H1 (cell line): ENCODE data around the gene SEC14L6. TPM values are rescaled to one million over a fixed set of nuclear protein-coding genes. Genes with fewer than 3 reads are reported as not detected.

Experiments
- CTCF ChIA-PET: fragments of 300-600 bp; sonication (Branson Sonifier 250); formaldehyde crosslinking; loops from one replicate; lab custom pipeline; 2021; ENCODE audit not compliant: partially characterized antibody; lab: Charles Lee
- POLR2A ChIA-PET: fragments of 300-600 bp; sonication (Branson Sonifier 250); formaldehyde crosslinking; loops from one replicate; lab custom pipeline; 2021; ENCODE audit warnings: inconsistent platforms; ENCODE audit not compliant: partially characterized antibody; lab: Charles Lee
- DNase-seq, 2 experiments: peaks; one replicate each; pipeline versions ENCODE4 v3.0.0 to v3.0.0-alpha.2; 2010 to 2022; ENCODE audit warnings: low spot score in 2 of 2, low read depth in 1 of 2, mixed read lengths in 1 of 2
- FAIRE-seq: peaks from 2 replicates; lab custom pipeline; 2011; peaks lifted over from hg19 to GRCh38; lab: Jason Lieb, UNC
- H2AFZ ChIP-seq: 2 replicates; pipeline ENCODE4 v1.8.1; 2012; ENCODE audit warnings: low read length, inconsistent platforms
- H2AK5ac ChIP-seq: 2 replicates; pipeline ENCODE4 v1.6.1; 2013; ENCODE audit warnings: low read depth, low read length
- H2BK120ac ChIP-seq: replicated peaks from 2 replicates; pipeline ENCODE3; 2013; ENCODE audit warnings: low read depth, low read length, inconsistent platforms
- H2BK12ac ChIP-seq: 2 replicates; pipeline ENCODE4 v1.6.1; 2013; ENCODE audit warnings: low read depth, low read length
- H2BK15ac ChIP-seq: 2 replicates; pipeline ENCODE4 v1.6.1; 2013; ENCODE audit warnings: low read length
- H2BK20ac ChIP-seq: 2 replicates; pipeline ENCODE4 v1.6.1; 2013; ENCODE audit warnings: low read length
- H2BK5ac ChIP-seq: 2 replicates; pipeline ENCODE4 v1.6.1; 2013; ENCODE audit warnings: low read depth, low read length
- H3K14ac ChIP-seq: 2 replicates; pipeline ENCODE4 v1.6.1; 2013; ENCODE audit warnings: inconsistent platforms; ENCODE audit not compliant: insufficient read length
- H3K18ac ChIP-seq: 2 replicates; pipeline ENCODE4 v1.6.1; 2013; ENCODE audit warnings: low read length; ENCODE audit errors: extremely low read depth
- H3K23ac ChIP-seq: 2 replicates; pipeline ENCODE4 v1.6.1; 2013; ENCODE audit warnings: inconsistent platforms; ENCODE audit not compliant: insufficient read length
- H3K23me2 ChIP-seq: 2 replicates; pipeline ENCODE4 v1.6.1; 2013; ENCODE audit warnings: low read depth, low read length
- H3K27ac ChIP-seq: 2 replicates; pipeline ENCODE4 v1.6.1; 2011; ENCODE audit warnings: low read depth, low read length, inconsistent platforms
- H3K27me3 ChIP-seq, 4 experiments: replicated peaks in 1 of 4; 1 replicate in 1 of 4; 2 replicates in 3 of 4; pipeline versions ENCODE4 v1.6.1 to v1.8.1; 2011 to 2013; ENCODE audit warnings: low read length in 3 of 4, mild to moderate bottlenecking in 3 of 4, inconsistent platforms in 2 of 4, mixed read lengths in 2 of 4, moderate library complexity in 1 of 4; ENCODE audit not compliant: control insufficient read depth in 3 of 4, insufficient read depth in 3 of 4; ENCODE audit errors: extremely low read depth in 1 of 4
- H3K36me3 ChIP-seq, 4 experiments: 2 replicates each; pipeline versions ENCODE4 v1.6.1 to v1.8.1; 2011 to 2013; ENCODE audit warnings: mild to moderate bottlenecking in 4 of 4, low read length in 3 of 4, moderate library complexity in 2 of 4, control low read depth in 1 of 4, inconsistent platforms in 1 of 4; ENCODE audit not compliant: insufficient read depth in 4 of 4, control insufficient read depth in 2 of 4
- H3K4ac ChIP-seq: replicated peaks from 2 replicates; pipeline ENCODE3; 2013; ENCODE audit warnings: low read length, low read depth, mixed read lengths, inconsistent platforms; ENCODE audit not compliant: insufficient read length
- H3K4me1 ChIP-seq, 4 experiments: replicated peaks in 1 of 4; 1 replicate in 1 of 4; 2 replicates in 3 of 4; pipeline versions ENCODE4 v1.6.1 to v1.8.1; 2011 to 2013; ENCODE audit warnings: low read length in 3 of 4, inconsistent platforms in 2 of 4, mixed read lengths in 1 of 4; ENCODE audit not compliant: insufficient read depth in 4 of 4, control insufficient read depth in 3 of 4
- H3K4me2 ChIP-seq, 2 experiments: 2 replicates each; pipeline versions ENCODE4 v1.6.1 to v1.8.1; 2011 to 2013; ENCODE audit warnings: low read depth in 2 of 2, low read length in 2 of 2, control low read depth in 1 of 2, inconsistent platforms in 1 of 2, mild to moderate bottlenecking in 1 of 2; ENCODE audit not compliant: insufficient read depth in 1 of 2
- H3K4me3 ChIP-seq, 4 experiments: fragments of 200-600, 300-600 bp in 1 of 4; sonication (generic), shearing (Covaris generic), sonication (Bioruptor Twin) in 1 of 4; 2 replicates each; pipeline versions ENCODE4 v1.5.1 to v1.8.1; 2011 to 2016; ENCODE audit warnings: low read length in 4 of 4, low read depth in 3 of 4, control low read depth in 2 of 4, inconsistent platforms in 2 of 4, mild to moderate bottlenecking in 2 of 4, mixed read lengths in 1 of 4, moderate library complexity in 1 of 4; ENCODE audit not compliant: insufficient read depth in 2 of 4; ENCODE audit errors: extremely low read depth in 1 of 4
- H3K56ac ChIP-seq: replicated peaks from 2 replicates; pipeline ENCODE3; 2013; ENCODE audit warnings: low read depth, mild to moderate bottlenecking, mixed read lengths, low read length, inconsistent platforms; ENCODE audit not compliant: insufficient read length
- H3K79me1 ChIP-seq: 2 replicates; pipeline ENCODE4 v1.6.1; 2013; ENCODE audit warnings: low read depth, low read length, control low read depth
- H3K79me2 ChIP-seq, 2 experiments: 2 replicates each; pipeline versions ENCODE4 v1.6.1 to v1.8.1; 2012 to 2013; ENCODE audit warnings: low read length in 2 of 2, mild to moderate bottlenecking in 2 of 2, inconsistent platforms in 1 of 2; ENCODE audit not compliant: insufficient read depth in 2 of 2, control insufficient read depth in 1 of 2
- H3K9ac ChIP-seq, 4 experiments: replicated peaks in 1 of 4; 1 replicate in 1 of 4; 2 replicates in 3 of 4; pipeline versions ENCODE4 v1.6.1 to v1.8.1; 2011 to 2013; ENCODE audit warnings: low read depth in 3 of 4, low read length in 3 of 4, control low read depth in 2 of 4, mild to moderate bottlenecking in 2 of 4, moderate library complexity in 2 of 4, inconsistent platforms in 1 of 4; ENCODE audit errors: extremely low read depth in 1 of 4
- H3K9me3 ChIP-seq, 2 experiments: 2 replicates each; pipeline versions ENCODE4 v1.6.1 to v1.8.1; 2012 to 2013; ENCODE audit warnings: mild to moderate bottlenecking in 2 of 2, moderate library complexity in 2 of 2, control low read depth in 1 of 2, inconsistent platforms in 1 of 2, low read depth in 1 of 2, low read length in 1 of 2, mixed read lengths in 1 of 2; ENCODE audit not compliant: insufficient read depth in 2 of 2
- H4K20me1 ChIP-seq, 2 experiments: replicated peaks in 1 of 2; 2 replicates each; pipeline versions ENCODE3 to v1.8.1; 2011 to 2013; ENCODE audit warnings: inconsistent platforms in 2 of 2, low read length in 2 of 2, mild to moderate bottlenecking in 1 of 2; ENCODE audit not compliant: insufficient read depth in 2 of 2, control insufficient read depth in 1 of 2
- H4K5ac ChIP-seq: 2 replicates; pipeline ENCODE4 v1.6.1; 2013; ENCODE audit warnings: low read length, low read depth, mixed read lengths, inconsistent platforms; ENCODE audit not compliant: insufficient read length
- H4K8ac ChIP-seq: 2 replicates; pipeline ENCODE4 v1.8.0; 2013; ENCODE audit warnings: mild to moderate bottlenecking, moderate library complexity, low read length, inconsistent platforms; ENCODE audit not compliant: insufficient read depth; ENCODE audit errors: extremely low read depth
- H4K91ac ChIP-seq: replicated peaks from 2 replicates; pipeline ENCODE3; 2013; ENCODE audit warnings: low read length, mixed read lengths, inconsistent platforms; ENCODE audit not compliant: insufficient read length
- CREB1 ChIP-seq: IDR thresholded peaks from 2 replicates; pipeline ENCODE4 v1.6.1; 2012; ENCODE audit warnings: inconsistent platforms
- JUND ChIP-seq: IDR thresholded peaks from 2 replicates; pipeline ENCODE4 v1.6.1; 2011; ENCODE audit warnings: mild to moderate bottlenecking, improper control_type of control experiment, low read length
- TCF12 ChIP-seq: IDR thresholded peaks from 2 replicates; pipeline ENCODE4 v1.6.1; 2011; ENCODE audit warnings: low read depth, mild to moderate bottlenecking, low read length
- WGBS, 2 experiments: shearing (Covaris generic) in 1 of 2; methylation state at CpG; one replicate each; pipeline versions ENCODE4 v1.1.6 to v1.1.7; 2013 to 2015; ENCODE audit warnings: low lambda C conversion rate in 2 of 2, mixed read lengths in 2 of 2, inconsistent platforms in 1 of 2, low coverage in 1 of 2, missing lambda C conversion rate in 1 of 2; ENCODE audit not compliant: insufficient replicate concordance in 2 of 2, insufficient coverage in 1 of 2, insufficient read length in 1 of 2; ENCODE audit errors: extremely low coverage in 1 of 2, missing lambda C conversion rate in 1 of 2; 5-methylcytosine and 5-hydroxymethylcytosine counted together
- polyA plus RNA-seq, 7 experiments: library from polyadenylated mRNA; depleted of rRNA in 3 of 7; stranded (reverse) in 5 of 7; unstranded in 2 of 7; fragments of >200 nt in 5 of 7; fragments of 200-250 nt in 2 of 7; gene quantifications; 1 replicate in 5 of 7; 2 replicates in 1 of 7; 4 replicates in 1 of 7; pipeline versions ENCODE4 v1.2.1 to v1.2.3, GENCODE V29; 2011 to 2013; ENCODE audit warnings: missing spikeins in 2 of 7, mixed read lengths in 2 of 7
- total RNA-seq: library from RNA; stranded (reverse); fragmentation: NEBNext Ultra II Directional; extraction: Animal tissue kit (Norgen Biotek cat#: 25700); gene quantifications from 2 replicates; pipeline ENCODE4 v1.2.1, GENCODE V29; 2021

SEC14L6 gene
- total and polyA plus RNA-seq, 2 of the 8 experiments (the other 6 are each of a cell fraction or from before 2014, with no cell fraction given): 0.63 to 2.1 TPM

GRCh38 chr22:30564761-30565119, 18.2 kb upstream of the SEC14L6 start:
- no peak overlapping the region for H3K18ac ChIP-seq
- no peaks in the 10 kb centered on the region for H3K9me3 ChIP-seq
- H3K4me2 ChIP-seq: no peak overlapping the region
- peaks cover 0 to 22% (median 11%) of the 10 kb centered on the region in 4 experiments; a peak in 6 of 7 replicates for H3K4me1 ChIP-seq
- no peak overlapping the region for H2AFZ ChIP-seq
- H3K27ac ChIP-seq: no peak overlapping the region; the same call in 1 of the 2 replicates
- H3K14ac ChIP-seq: no peak overlapping the region
- H2BK120ac ChIP-seq: no peak overlapping the region
- CTCF ChIA-PET: interaction anchor here (1.2 to 1.7 kb wide), 6 partner anchors 8 to 326 kb away, joined by 3 to 13 read pairs (median 5); no protein-coding TSS in a partner anchor
- H4K91ac ChIP-seq: peak overlapping the region; percentile 87
- peak overlapping the region; percentile 66 for H3K4ac ChIP-seq
- H3K23me2 ChIP-seq: no peaks in the 10 kb centered on the region; the same call in 1 of the 2 replicates
- no peaks in the 10 kb centered on the region for H3K27me3 ChIP-seq
- peaks cover 0 to 2% of the 10 kb centered on the region in 2 experiments for H4K20me1 ChIP-seq
- FAIRE-seq: no peak
- peak overlapping the region; percentile 50; the same call in 1 of the 2 replicates for H2BK12ac ChIP-seq
- no peak overlapping the region for H4K5ac ChIP-seq
- H2BK15ac ChIP-seq: 0 out of 2 replicates have a peak overlapping the region, but pooled peaks have one; percentile 40
- 0 out of 2 replicates have a peak overlapping the region, but pooled peaks have one; percentile 82 for H2AK5ac ChIP-seq
- 0 out of 2 replicates have a peak overlapping the region, but pooled peaks have one; percentile 13 for H2BK20ac ChIP-seq
- H3K9ac ChIP-seq: no peak overlapping the region
- no peak overlapping the region for H3K23ac ChIP-seq
- H3K56ac ChIP-seq: no peak overlapping the region
- H2BK5ac ChIP-seq: peak overlapping the region; percentile 52; the same call in 1 of the 2 replicates
- H3K36me3 ChIP-seq: no peaks in the 10 kb centered on the region
- DNase-seq: no peak
- POLR2A ChIA-PET: interaction anchor here (0.8 to 2.2 kb wide), 5 partner anchors 12 to 238 kb away, joined by 3 to 10 read pairs (median 4); partner anchors contain the start of gene TCN2
- no peak for TF ChIP-seq JUND
- TF ChIP-seq CREB1: no peak
- no peak for TF ChIP-seq TCF12
- TF ChIP-seq, all 59 proteins: peak for 0
- no peak overlapping the region for H3K4me3 ChIP-seq
- no peaks in the 10 kb centered on the region for H3K79me2 ChIP-seq
- WGBS, 2 experiments: 55% methylated on average over 3 of the region's 3 CpGs; no CpG with 5 or more reads in 1 of the 2 experiments
- H3K79me1 ChIP-seq: no peaks in the 10 kb centered on the region
- no peak overlapping the region for H4K8ac ChIP-seq
